Measurements from ENCODE around the gene C16orf95. TPM values are rescaled to one million over a fixed set of nuclear protein-coding genes. Genes with fewer than 3 reads are reported as not detected.

C16orf95 gene
- total RNA-seq, 4 donors from 2014 or later: 0.38 to 0.95 (median 0.85) TPM

DNA sequence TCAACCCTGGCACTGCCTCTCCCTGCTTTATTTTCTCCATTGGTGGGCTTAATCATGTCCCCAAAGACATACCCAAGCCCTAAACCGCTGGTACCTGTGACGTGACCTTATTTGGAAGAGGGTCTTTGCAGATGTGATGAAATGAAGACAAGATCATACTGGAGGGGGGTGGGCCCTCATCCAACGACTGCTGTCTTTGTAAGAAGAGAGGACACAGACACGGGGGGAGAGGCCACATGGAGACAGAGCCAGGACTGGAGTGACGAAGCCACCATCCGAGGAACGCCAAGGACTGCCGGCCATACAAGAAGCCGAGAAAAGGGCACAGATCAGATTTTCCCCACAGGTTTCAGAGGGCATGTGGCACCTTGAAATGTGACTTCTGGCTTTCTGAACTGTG is 62.5 kb downstream of the C16orf95 start:
- no peaks in the 10 kb centered on the region for H3K36me3 ChIP-seq
- no peak overlapping the region for H3K27ac ChIP-seq
- intact Hi-C loops (cut with DNase I): no loop called here
- no peaks in the 10 kb centered on the region for H3K9me3 ChIP-seq
- no peaks in the 10 kb centered on the region for H3K4me1 ChIP-seq
- peaks cover 0 to 8% (median 0%) of the 10 kb centered on the region in 4 donors for H3K27me3 ChIP-seq
- WGBS, 2 donors: 87 to 92% methylated on average over 8 of the region's 9 CpGs
- no peak for TF ChIP-seq POLR2A (IDR thresholded peaks at IDR 0.05)
- TF ChIP-seq, protein P1, sequence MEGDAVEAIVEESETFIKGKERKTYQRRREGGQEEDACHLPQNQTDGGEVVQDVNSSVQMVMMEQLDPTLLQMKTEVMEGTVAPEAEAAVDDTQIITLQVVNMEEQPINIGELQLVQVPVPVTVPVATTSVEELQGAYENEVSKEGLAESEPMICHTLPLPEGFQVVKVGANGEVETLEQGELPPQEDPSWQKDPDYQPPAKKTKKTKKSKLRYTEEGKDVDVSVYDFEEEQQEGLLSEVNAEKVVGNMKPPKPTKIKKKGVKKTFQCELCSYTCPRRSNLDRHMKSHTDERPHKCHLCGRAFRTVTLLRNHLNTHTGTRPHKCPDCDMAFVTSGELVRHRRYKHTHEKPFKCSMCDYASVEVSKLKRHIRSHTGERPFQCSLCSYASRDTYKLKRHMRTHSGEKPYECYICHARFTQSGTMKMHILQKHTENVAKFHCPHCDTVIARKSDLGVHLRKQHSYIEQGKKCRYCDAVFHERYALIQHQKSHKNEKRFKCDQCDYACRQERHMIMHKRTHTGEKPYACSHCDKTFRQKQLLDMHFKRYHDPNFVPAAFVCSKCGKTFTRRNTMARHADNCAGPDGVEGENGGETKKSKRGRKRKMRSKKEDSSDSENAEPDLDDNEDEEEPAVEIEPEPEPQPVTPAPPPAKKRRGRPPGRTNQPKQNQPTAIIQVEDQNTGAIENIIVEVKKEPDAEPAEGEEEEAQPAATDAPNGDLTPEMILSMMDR (IDR thresholded peaks at IDR 0.05): no peak
- no peak for DNase-seq
- H3K4me3 ChIP-seq: no peak overlapping the region

DNA sequence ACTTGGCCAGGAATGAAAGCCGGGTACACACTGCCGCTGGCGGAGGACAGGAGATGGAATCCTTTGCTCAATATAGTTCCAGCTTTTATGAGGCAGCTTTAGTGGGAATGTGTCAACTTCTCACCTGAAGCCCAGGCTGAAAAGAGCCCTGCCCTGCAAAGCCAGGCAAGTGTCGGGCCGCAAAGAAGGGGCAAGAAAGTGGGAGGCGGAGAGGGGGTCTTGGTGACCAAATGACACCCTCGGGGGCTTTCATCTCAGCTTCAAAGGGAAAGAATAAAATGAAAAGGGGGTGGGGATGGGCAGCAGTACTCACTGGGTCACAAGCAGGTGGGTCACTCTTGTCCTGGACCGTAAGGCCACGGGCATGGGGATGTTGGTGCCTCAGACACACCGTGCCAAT is 62.9 kb downstream of the C16orf95 start:
- TF ChIP-seq, protein P1 (IDR thresholded peaks at IDR 0.05): no peak
- TF ChIP-seq POLR2A (IDR thresholded peaks at IDR 0.05): no peak
- Histone ChIP-seq H3K27me3 (peaks cover 0 to 8% (median 0%) of the 10 kb centered on the region in 4 donors), H3K4me3 (no peak overlapping the region), H3K27ac (no peak overlapping the region), H3K4me1 (no peaks in the 10 kb centered on the region), H3K9me3 (no peaks in the 10 kb centered on the region), H3K36me3 (no peaks in the 10 kb centered on the region)
- WGBS, 2 donors: 77 to 80% methylated on average over 8 to 10 of the region's 10 CpGs
- intact Hi-C loops (cut with DNase I): no loop called here
- DNase-seq: no peak

DNA sequence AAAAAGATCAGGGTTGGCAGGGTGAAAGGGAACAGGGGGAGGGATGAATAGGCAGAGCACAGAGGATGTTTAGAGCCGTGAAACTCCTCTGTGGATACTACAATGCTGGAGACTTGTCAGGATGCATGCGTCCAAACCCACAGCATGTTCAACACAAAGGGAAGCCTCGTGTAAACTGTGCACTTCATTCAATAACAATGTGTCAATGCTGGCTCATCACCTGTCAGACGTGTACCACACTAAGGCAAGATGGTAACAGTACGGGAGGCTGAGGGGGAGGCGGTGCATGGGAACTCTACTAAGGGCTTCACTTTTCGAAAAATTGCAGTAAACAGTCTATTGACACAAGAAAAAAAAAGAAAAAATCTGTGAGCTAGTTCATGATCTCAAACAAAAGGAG is 63.7 kb downstream of the C16orf95 start:
- no peak for TF ChIP-seq POLR2A (IDR thresholded peaks at IDR 0.05)
- TF ChIP-seq, protein P1 (IDR thresholded peaks at IDR 0.05): no peak
- no peak for DNase-seq
- intact Hi-C loops (cut with DNase I): no loop called here
- WGBS, 2 donors: 43 to 63% methylated on average over 7 of the region's 7 CpGs
- Histone ChIP-seq H3K4me3 (no peak overlapping the region), H3K36me3 (no peaks in the 10 kb centered on the region), H3K27me3 (peaks cover 0 to 8% (median 0%) of the 10 kb centered on the region in 4 donors), H3K4me1 (no peaks in the 10 kb centered on the region), H3K9me3 (no peaks in the 10 kb centered on the region), H3K27ac (no peak overlapping the region)

Small RNA genes lying within 50 kb of the gene (small RNA-seq; reads per million reads assigned to genes)
- gene AC010531.2: 0 reads per million in 4 donors

Other genes starting within 250 kb of the C16orf95 start
- 10 to 100 TPM; 18.3 to 43.7 (median 21.2) TPM for gene FBXO31, start 66.4 kb upstream of the C16orf95 start, total RNA-seq
- gene MAP1LC3B, start 74.9 kb upstream of the C16orf95 start, total RNA-seq: 10 to 100 TPM; 14.2 to 38.0 (median 24.4) TPM
- gene ZCCHC14, start 175.6 kb upstream of the C16orf95 start, total RNA-seq: 10 to 100 TPM in 3 of 4 donors, 1 to 10 TPM in 1; 8.3 to 19.6 (median 14.7) TPM